HUDEP-2 (cell line): ENCODE data around the gene CRYGN.

Experiments
- DNase-seq, 76 experiments: peaks; one replicate each; lab custom pipeline; 2025; ENCODE audit not compliant: unreplicated experiment in 76 of 76; lab: John Stamatoyannopoulos, UW

CRYGN gene

GRCh38 chr7:151427705-151428377 is 12.1 kb downstream of the CRYGN start:
- no peak for DNase-seq

GRCh38 chr7:151426904-151427704 is 12.8 kb downstream of the CRYGN start:
- no peak for DNase-seq

GRCh38 chr7:151426441-151426903 is 13.5 kb downstream of the CRYGN start:
- DNase-seq: no peak

- no peak for DNase-seq
Measured at GRCh38 chr7:151425670-151426440, 14.1 kb downstream of the CRYGN start.

GRCh38 chr7:151424799-151425198 is 15.1 kb downstream of the CRYGN start:
- DNase-seq: no peak

- DNase-seq: no peak
Measured at GRCh38 chr7:151423936-151424335, 16.0 kb downstream of the CRYGN start.

- DNase-seq: no peak
Measured at GRCh38 chr7:151423226-151423625, 16.7 kb downstream of the CRYGN start.

GRCh38 chr7:151422212-151422611 is 17.7 kb downstream of the CRYGN start:
- no peak for DNase-seq

GRCh38 chr7:151420144-151420543 is 19.8 kb downstream of the CRYGN start:
- DNase-seq: no peak

GRCh38 chr7:151416941-151417315 is 23.0 kb downstream of the CRYGN start:
- DNase-seq: no peak

GRCh38 chr7:151416112-151416940 is 23.6 kb downstream of the CRYGN start:
- no peak for DNase-seq

- no peak for DNase-seq
Measured at GRCh38 chr7:151415375-151416105, 24.4 kb downstream of the CRYGN start.

- DNase-seq: no peak
Measured at GRCh38 chr7:151413241-151413640, 26.7 kb downstream of the CRYGN start.

GRCh38 chr7:151412318-151412717 is 27.6 kb downstream of the CRYGN start:
- DNase-seq: no peak

- DNase-seq: no peak
Measured at GRCh38 chr7:151411551-151411950, 28.4 kb downstream of the CRYGN start.

- no peak for DNase-seq
Measured at GRCh38 chr7:151410405-151411390, 29.2 kb downstream of the CRYGN start.

- no peak for DNase-seq
Measured at GRCh38 chr7:151409667-151410404, 30.1 kb downstream of the CRYGN start, which contains the start of gene WDR86. Gene WDR86, minus strand, starts transcription at chr7:151410038. Its CDS starts 449 bp downstream, at chr7:151409589.
